ENCODE results near the gene MS4A14.
"Not testable (repeated sequence)": the region's sequence is repeated elsewhere in the genome, so short reads cannot be mapped to it uniquely, and the experiment has no call there.

The MS4A14 gene

GRCh38 chr11:60447846-60448245, 51.6 kb downstream of the MS4A14 start:
- Mint-ChIP-seq H3K4me3 (no peak overlapping the region), H3K4me1 (no peaks in the 10 kb centered on the region), H3K9me3 (peaks cover 12% of the 10 kb centered on the region), H3K27ac (no peak overlapping the region), H3K27me3 (ENCODE audit: low read depth, poor library complexity) (no peaks in the 10 kb centered on the region), H3K36me3 (ENCODE audit: low read depth) (no peaks in the 10 kb centered on the region)
- DNase-seq, result no peak
- no peak for TF ChIP-seq CTCF (IDR thresholded peaks at IDR 0.05)

- not testable (repeated sequence) for DNase-seq; H3K4me1 Mint-ChIP-seq; H3K27me3 Mint-ChIP-seq (ENCODE audit: low read depth, poor library complexity); H3K4me3 Mint-ChIP-seq; H3K27ac Mint-ChIP-seq; H3K36me3 Mint-ChIP-seq (ENCODE audit: low read depth)
- H3K9me3 Mint-ChIP-seq, result peaks cover 12% of the 10 kb centered on the region
Measured at GRCh38 chr11:60451185-60451584, 54.9 kb downstream of the MS4A14 start.

GRCh38 chr11:60454212-60454611, 58.0 kb downstream of the MS4A14 start:
- H3K4me1 Mint-ChIP-seq, result no peaks in the 10 kb centered on the region
- no peak for DNase-seq
- H3K9me3 Mint-ChIP-seq, result peaks cover 12% of the 10 kb centered on the region
- H3K4me3 Mint-ChIP-seq, result no peak overlapping the region
- TF ChIP-seq CTCF (IDR thresholded peaks at IDR 0.05), result no peak
- H3K27ac Mint-ChIP-seq, result no peak overlapping the region
- H3K27me3 Mint-ChIP-seq (ENCODE audit: low read depth, poor library complexity), result peaks cover 6% of the 10 kb centered on the region
- no peaks in the 10 kb centered on the region for H3K36me3 Mint-ChIP-seq (ENCODE audit: low read depth)

- H3K4me1 Mint-ChIP-seq, result no peaks in the 10 kb centered on the region
- H3K9me3 Mint-ChIP-seq, result no peaks in the 10 kb centered on the region
- H3K4me3 Mint-ChIP-seq, result no peak within 1 kb of the TSS
Measured at GRCh38 chr11:60455531-60456042, 59.3 kb downstream of the MS4A14 start, which contains the start of gene MS4A1. MS4A1 (plus strand) TSS chr11:60455847; CDS start chr11:60462375, 6,528 bp downstream.

GRCh38 chr11:60457576-60457975, 61.3 kb downstream of the MS4A14 start:
- H3K4me1 Mint-ChIP-seq, result no peaks in the 10 kb centered on the region
- no peaks in the 10 kb centered on the region for H3K9me3 Mint-ChIP-seq
- no peaks in the 10 kb centered on the region for H3K36me3 Mint-ChIP-seq (ENCODE audit: low read depth)
- DNase-seq, result no peak
- no peak overlapping the region for H3K4me3 Mint-ChIP-seq
- no peak for TF ChIP-seq CTCF (IDR thresholded peaks at IDR 0.05)
- H3K27me3 Mint-ChIP-seq (ENCODE audit: low read depth, poor library complexity), result peaks cover 6% of the 10 kb centered on the region
- no peak overlapping the region for H3K27ac Mint-ChIP-seq

More at GRCh38 chr11:60455531-60456042, 59.3 kb downstream of the MS4A14 start, which contains the start of gene MS4A1:
- Mint-ChIP-seq H3K27me3 (ENCODE audit: low read depth, poor library complexity) (peaks cover 6% of the 10 kb centered on the region), H3K36me3 (ENCODE audit: low read depth) (no peaks in the 10 kb centered on the region), H3K27ac (no peak within 1 kb of the TSS)
- no peak for TF ChIP-seq CTCF (IDR thresholded peaks at IDR 0.05)
- DNase-seq, result no peak

- Mint-ChIP-seq H3K4me3 (no peak overlapping the region), H3K36me3 (ENCODE audit: low read depth) (no peaks in the 10 kb centered on the region), H3K4me1 (no peaks in the 10 kb centered on the region), H3K9me3 (no peaks in the 10 kb centered on the region), H3K27ac (no peak overlapping the region), H3K27me3 (ENCODE audit: low read depth, poor library complexity) (peaks cover 9% of the 10 kb centered on the region)
- no peak for TF ChIP-seq CTCF (IDR thresholded peaks at IDR 0.05)
- no peak for DNase-seq
Measured at GRCh38 chr11:60459345-60459744, 63.1 kb downstream of the MS4A14 start.
